GM18526 (cell line): Measurements from ENCODE around the gene ASL.

ENCODE experiments used
- POLR2A ChIP-seq: IDR thresholded peaks from 3 replicates; pipeline ENCODE4 v1.6.1; 2011; ENCODE audit not compliant: insufficient read length; ENCODE audit errors: extremely low read depth

Gene ASL

DNA sequence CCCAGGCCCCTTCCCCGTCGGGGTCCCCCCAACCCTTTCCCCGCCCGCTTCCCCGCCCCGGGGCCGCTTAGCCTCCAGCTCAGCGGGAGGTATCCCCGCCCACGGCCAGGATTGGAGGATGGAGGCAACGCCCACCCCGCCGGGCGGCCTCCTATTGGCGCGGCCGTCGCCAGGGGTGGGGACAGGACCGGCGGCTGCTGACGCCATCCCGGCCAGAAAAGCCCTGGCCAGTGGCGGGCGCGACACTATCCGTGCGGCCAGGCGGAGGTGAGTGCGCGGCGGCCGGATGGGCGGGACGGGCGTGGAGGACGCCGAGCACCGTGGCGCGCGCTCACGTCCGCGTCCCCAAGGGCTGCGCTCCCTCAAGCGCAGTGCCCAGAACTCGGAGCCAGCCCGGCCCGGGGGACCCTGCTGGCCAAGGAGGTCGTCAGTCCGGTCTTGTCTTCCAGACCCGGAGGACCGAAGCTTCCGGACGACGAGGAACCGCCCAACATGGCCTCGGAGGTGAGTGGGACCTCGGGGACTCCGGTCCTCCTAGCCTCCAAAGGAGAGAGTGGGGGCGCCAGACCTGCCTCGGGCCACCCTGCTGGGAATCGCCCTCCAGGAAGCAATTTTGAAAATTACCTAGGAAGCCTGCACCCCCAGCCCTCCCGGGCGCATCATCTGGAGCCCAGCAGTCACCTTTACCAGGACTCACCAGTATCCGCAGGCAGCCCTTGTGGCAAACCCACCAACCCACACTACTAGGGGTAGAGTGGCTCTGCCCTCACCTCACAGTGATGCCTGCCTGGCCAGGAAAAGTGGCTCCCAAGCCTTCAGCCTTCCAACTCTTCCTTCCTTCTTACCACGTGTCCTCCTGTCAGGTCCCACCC is at the start of gene ASL:
ASL (plus strand) TSS at position 230 of the 872 bp plus-strand sequence; CDS start at position 493, 263 bp downstream.
- TF ChIP-seq POLR2A, result peak; percentile 84

DNA sequence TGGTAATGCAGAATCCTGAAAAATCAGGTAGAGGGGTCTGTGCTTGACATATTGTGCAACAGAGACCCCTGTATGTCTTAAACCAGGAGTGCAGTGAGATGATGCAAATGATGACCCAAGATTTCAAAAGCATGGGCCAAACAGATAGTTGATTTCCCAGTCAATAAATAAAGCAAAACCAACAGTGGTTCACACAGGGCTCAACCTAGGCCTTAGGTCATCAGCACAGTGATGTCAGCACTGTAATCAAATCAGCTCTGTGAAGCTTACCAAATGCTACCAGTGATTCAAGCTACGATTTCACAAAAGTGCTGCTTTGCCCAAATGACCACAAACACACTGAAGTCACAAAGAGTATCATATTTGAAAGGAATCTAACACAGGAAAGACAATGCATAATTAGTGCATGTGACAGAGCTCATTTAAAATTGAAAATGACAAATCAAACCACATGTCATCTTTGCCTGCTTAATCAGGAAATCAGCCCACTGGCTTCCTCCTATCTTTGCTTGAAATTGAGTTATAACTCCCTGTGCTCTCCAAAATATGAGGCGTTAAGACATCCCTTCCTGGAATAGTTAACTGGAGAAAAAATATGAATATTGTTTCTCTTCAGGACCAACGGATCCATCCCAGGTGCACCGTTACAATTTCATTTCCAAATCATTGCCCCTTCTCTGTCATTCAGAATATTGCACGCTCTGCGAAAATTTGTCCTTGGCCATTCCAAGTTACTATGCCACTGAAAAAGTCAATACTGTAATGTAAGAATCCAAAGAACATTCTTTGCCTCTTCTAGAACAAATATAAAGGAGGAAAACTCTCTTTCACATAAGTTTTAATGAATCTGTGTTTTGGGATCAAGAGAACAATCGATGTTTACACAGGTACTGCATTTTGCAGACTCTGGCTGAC is 41.9 kb upstream of the ASL start:
- TF ChIP-seq POLR2A, result no peak

DNA sequence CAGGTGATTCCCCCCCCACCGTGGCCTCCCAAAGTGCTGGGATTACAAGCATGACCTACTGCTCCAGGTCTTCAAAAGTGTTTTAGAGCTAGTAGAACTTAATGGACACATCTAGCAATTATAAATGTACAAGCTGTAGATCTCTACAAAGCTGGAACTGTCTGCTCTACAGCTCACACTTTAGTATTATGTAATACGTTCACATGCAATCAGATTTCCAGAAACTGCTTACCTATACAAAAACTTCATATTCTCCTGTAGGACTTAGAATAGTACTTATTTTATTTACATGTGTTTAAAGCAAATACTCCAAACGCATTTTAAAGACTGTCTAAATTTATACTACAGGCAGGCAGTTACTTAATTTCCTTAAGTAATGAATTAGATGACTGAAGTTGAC is 39.2 kb upstream of the ASL start:
- TF ChIP-seq POLR2A, result no peak

DNA sequence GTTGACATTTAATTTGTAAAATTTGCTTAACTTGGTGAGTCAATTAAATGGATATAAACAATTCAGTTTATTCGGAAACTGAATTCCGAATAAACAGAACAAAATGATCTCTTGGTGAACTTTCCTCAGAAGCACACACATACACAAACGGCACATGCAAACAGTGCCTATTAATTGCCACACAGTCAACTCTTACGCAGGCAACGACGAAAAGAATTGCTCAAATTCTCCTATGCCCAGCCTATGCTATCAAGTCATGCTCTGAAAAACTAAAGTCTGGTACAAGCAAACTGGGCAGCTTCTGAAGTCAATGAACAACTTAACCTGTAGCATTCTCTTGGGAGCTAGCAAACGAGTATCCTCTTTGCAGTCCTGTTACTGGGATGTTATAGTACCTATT is 38.8 kb upstream of the ASL start:
- no peak for TF ChIP-seq POLR2A

DNA sequence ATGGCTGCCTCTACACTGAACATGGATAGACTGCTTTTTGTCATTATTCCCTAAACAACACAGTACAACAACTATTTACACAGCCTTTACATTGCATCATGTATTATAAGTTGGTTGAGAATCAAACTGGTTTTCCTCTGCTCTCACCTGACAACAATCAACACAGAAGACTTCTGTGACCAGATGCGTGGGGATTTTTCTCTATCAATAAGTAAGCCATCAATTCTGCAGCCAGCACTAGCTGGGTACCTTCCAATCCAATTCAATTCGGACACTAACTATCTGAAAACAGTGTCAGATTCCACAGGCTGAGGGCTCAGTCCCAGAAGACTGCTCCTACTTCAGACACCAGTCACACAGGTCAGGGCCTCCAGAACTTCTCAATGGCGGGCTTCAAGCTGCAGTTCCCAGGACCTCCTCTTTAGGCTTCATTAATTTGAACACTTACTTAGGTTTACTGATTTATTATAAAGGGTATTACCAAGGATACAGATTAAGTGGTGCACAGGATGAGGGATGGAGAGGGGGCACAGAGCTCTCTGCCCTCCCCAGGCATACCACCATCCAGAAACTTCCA is 36.4 kb upstream of the ASL start:
- no peak for TF ChIP-seq POLR2A

DNA sequence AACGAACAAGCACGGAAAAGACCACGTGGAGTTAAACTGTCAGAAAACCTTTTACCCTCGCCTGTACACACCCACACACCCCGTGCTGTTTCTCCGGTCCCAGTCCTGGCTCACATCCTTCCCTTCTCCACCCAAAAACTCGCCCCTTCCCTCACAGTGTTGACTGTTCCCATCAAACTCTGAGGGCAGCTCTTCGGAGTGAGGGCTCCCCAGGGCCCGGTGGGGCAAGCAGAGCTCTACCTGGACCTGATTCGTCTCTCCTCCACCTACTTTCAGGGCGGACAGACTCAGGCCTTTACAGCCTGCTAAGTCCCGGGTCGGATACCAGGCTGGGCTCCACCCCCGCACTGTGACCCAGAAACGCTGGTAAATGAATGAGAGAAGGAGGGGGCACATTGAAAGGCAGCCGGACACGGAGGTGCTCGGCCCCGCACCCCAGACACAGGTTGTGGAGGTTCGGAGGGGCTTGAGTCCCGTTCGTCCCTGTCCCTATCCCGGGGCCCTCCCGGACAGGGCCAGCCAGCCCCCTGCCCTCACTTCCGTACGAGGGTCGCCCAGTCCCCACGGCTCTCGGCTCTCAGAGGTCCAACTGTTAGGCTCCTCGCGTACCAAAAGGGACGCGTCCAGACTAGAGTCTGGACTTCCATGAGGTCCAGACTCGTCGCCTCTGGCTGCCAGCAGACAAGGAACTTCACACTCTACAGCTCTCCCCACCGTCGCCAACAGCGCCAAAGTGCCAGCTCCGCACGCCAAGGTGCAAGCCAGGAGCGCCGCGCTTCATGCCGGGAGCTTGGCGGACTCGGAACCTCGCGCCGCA is 31.7 kb upstream of the ASL start:
- no peak for TF ChIP-seq POLR2A

DNA sequence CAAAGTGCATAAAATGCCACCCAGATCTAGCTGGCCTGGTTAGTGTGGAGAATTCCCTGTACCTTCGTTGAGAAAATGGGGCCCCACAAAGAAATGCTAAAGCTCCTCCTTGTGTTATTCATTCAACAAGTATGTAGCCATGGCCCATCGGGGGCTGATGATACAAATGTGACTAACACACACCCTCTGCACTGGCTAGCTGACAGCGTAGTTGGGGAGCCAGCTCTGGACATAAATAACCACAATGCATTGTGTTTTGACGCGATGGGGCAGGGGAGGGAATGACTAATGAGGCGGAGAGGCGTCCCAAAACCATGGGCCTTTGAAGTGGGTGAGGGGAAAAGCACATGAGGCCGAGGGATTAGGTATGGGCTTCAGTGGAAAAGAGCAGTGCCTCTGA is 28.2 kb upstream of the ASL start:
- no peak for TF ChIP-seq POLR2A

DNA sequence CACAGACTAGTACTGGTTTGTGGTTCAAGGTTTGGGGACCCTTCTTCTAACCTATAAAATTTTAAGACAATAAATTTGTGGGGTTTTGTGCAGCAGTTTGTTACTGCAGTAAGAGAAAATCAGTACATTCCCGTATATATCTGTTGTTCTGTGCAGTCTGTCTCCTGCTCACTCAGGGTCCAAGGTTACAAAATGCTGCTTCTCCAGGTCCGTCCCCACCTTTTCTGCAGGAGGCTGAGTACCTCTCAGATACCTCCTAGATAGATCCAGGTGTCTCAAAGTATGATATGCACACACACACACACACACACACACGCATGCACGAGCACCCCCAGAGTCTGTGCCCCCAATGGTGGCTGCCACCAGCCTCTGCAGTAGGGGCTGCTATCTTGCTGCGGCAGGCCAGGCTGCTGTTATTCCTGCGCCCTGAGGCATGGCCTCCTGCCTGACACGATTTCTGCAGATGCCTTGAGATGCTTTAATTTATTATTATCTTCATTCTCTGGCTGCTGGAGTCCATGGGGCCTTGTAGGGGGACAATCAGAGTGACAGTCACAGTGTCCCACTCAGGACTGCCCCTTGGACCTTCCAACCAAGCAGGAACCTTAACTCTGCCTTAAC is 25.2 kb upstream of the ASL start:
- TF ChIP-seq POLR2A, result no peak

DNA sequence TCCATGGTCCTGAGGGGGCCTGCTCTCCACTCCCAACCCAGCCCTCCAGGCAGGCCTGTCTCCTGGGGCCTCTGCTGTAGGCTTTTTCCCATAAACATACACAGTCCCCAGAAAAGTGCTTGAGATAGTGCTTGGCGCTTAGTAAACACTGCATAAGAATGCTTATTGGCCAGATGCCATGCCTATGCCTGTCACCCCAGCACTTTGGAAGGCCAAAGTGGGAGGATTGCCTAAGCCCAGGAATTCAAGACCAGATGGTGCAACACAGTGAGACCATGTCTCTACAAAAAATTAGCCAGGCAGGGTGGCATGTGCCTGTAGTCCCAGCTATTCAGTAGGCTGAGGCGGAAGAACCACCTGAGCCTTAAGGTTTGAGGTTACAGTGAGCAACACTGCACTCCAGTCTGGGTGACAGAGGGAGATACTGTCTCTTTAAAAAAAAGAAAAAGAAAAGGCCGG is 24.6 kb upstream of the ASL start:
- TF ChIP-seq POLR2A, result no peak

DNA sequence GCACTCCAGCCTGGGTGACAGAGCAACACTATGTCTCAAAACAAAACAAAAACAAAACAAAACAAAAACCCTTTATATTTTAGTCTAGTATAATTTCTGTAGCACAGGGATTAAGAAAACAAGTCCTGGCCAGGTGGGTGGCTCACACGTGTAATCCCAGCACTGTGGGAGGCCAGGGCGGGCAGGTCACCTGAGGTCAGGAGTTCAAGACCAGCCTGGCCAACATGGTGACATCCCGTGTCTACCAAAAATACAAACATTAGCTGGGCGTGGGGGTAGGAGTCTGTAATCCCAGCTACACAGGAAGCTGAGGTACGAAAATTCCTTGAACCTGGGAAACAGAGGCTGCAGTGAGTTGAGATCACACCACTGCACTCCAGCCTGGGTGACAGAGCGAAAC is 23.2 kb upstream of the ASL start:
- TF ChIP-seq POLR2A, result no peak

DNA sequence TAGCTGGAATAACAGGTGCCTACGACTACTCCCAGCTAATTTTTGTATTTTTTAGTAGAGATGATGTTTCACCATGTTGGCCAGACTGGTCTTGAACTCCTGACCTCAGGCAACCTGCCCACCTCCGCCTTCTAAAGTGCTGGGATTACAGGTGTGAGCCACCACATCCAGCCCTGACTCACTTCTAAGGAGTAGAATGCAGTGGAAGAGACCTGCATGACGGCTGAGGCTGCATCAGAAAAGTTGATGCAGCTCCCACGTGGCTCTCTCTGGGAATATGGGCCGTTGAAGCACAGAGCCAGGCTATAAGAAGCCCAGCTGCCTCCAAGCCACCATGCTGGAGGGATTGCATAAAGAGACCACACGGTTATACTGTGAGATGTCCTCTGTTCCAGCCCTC is 21.6 kb upstream of the ASL start:
- no peak for TF ChIP-seq POLR2A

DNA sequence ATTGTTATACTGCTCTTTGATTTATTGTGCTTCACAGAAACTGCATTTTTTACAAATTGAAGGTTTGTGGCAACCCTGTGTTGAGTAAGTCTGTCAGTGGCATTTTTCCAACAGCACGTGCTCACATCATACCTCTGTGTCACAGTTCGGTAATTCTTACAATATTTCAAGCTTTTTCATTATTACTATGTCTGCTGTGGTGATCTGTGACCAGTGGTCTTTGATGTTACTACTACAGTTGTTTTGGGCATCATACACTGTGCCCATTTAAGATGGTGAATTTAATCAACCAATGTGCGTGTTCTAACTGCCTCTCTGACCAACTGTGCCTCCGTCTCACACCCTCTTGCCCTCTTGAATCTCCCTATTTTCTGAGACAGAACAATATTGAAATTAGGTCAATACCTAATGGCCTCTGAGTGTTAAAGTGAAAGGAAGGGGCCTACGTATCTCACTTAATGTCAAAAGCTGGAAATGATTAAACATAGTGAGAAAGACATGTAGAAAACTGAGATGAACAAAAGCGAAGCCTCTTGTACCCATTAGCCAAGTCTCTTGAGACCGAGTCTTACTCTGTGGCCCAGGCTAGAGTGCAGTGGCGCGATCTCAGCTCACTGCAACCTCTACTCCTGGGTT is 20.2 kb upstream of the ASL start:
- TF ChIP-seq POLR2A, result no peak

DNA sequence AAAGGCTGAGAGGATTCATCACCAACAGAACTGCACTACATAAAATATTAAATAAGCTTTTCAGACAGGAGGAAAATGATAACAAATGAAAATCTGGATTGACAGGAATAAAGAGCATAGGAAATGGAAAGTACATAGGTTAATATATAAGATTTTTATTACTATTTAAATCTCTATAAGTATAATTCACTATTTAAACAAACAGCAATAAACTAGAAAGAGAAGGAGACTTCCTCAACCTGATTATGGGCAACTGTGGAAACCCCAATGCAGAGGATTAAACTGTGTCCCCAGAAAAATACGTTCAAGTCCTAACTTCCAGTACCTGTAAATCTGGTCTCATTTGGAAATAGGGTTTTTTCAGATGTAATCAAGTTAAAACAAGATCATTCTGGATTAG is 14.8 kb upstream of the ASL start:
- TF ChIP-seq POLR2A, result no peak

DNA sequence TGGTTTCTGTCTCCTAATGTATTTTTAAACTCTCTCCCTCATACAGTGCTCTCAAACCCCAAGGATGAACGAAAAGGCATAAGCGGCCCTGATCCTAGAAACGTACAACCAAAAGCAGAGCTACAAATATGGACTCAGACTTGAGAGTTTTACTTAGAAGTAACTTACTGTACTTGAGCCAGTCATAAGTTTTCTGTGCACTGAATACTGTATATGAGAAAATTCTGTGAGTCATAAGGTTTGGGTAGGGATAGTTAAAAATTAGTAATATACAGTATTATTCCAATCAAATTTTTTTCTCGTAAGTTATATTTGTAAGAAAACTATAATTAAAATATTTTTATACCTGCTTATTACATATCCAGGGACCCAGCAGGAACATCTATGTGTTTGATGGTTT is 5.9 kb upstream of the ASL start:
- no peak for TF ChIP-seq POLR2A
